ENCODE measurements around the gene STRBP. TPM values are rescaled to one million over a fixed set of nuclear protein-coding genes. Genes with fewer than 3 reads are reported as not detected.

STRBP gene
- total RNA-seq, 2 donors from 2014 or later: 2.8 to 3.3 TPM

- no peaks in the 10 kb centered on the region for H3K9me3 ChIP-seq
- no peak overlapping the region for H3K4me3 ChIP-seq
- ATAC-seq (ENCODE audit: insufficient number of reproducible peaks, low FRiP score, low read depth): no peak
- TF ChIP-seq CTCF (IDR thresholded peaks at IDR 0.05): no peak
- H3K36me3 ChIP-seq: no peaks in the 10 kb centered on the region
- H3K27me3 ChIP-seq (replicated peaks; ENCODE audit: insufficient read depth): no peaks in the 10 kb centered on the region
- no peak for DNase-seq (ENCODE audit: low spot score)
- no peak overlapping the region for H3K27ac ChIP-seq
- H3K4me1 ChIP-seq (ENCODE audit: control insufficient read depth in 1 of 2, low read depth in 2 of 2): no peaks in the 10 kb centered on the region
Measured at GRCh38 chr9:123174887-123175518, 93.4 kb downstream of the STRBP start.

DNA sequence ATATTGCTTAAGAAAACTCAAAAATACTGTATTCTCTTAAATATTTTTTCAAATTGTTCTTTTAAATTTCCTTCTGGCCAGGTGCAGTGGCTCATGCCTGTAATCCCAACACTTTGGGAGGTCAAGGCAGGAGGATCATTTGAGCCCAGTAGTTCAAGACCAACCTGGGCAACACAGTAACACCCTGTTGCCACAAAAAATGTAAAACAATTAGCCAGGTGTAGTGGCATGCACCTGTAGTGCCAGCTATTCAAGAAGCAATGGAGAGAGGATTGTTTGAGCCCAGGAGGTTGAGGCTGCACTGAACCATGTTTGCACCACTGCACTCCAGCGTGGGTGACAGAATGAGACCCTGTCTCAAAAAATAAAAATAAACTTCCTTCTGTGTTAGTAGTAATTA is 94.3 kb downstream of the STRBP start:
- ATAC-seq (ENCODE audit: insufficient number of reproducible peaks, low FRiP score, low read depth) (no peak), DNase-seq (ENCODE audit: low spot score) (no peak)
- no peaks in the 10 kb centered on the region for H3K36me3 ChIP-seq
- H3K4me3 ChIP-seq: no peak overlapping the region
- H3K9me3 ChIP-seq: no peaks in the 10 kb centered on the region
- no peaks in the 10 kb centered on the region for H3K27me3 ChIP-seq (replicated peaks; ENCODE audit: insufficient read depth)
- no peaks in the 10 kb centered on the region for H3K4me1 ChIP-seq (ENCODE audit: control insufficient read depth in 1 of 2, low read depth in 2 of 2)
- no peak for TF ChIP-seq CTCF (IDR thresholded peaks at IDR 0.05)
- no peak overlapping the region for H3K27ac ChIP-seq

GRCh38 chr9:123169926-123170325 is 98.5 kb downstream of the STRBP start:
- Histone ChIP-seq H3K27me3 (replicated peaks; ENCODE audit: insufficient read depth) (no peaks in the 10 kb centered on the region), H3K9me3 (no peaks in the 10 kb centered on the region), H3K27ac (no peak overlapping the region), H3K4me3 (no peak overlapping the region), H3K4me1 (ENCODE audit: control insufficient read depth in 1 of 2, low read depth in 2 of 2) (no peaks in the 10 kb centered on the region), H3K36me3 (no peaks in the 10 kb centered on the region)
- DNase-seq (ENCODE audit: low spot score): no peak
- TF ChIP-seq CTCF (IDR thresholded peaks at IDR 0.05): no peak
- no peak for ATAC-seq (ENCODE audit: insufficient number of reproducible peaks, low FRiP score, low read depth)

GRCh38 chr9:123168586-123168985 is 99.8 kb downstream of the STRBP start:
- H3K9me3 ChIP-seq: no peaks in the 10 kb centered on the region
- H3K4me3 ChIP-seq: no peak overlapping the region
- ATAC-seq (ENCODE audit: insufficient number of reproducible peaks, low FRiP score, low read depth): no peak

GRCh38 chr9:123167474-123167873 is 100.9 kb downstream of the STRBP start:
- Histone ChIP-seq H3K27me3 (replicated peaks; ENCODE audit: insufficient read depth) (no peaks in the 10 kb centered on the region), H3K4me1 (ENCODE audit: control insufficient read depth in 1 of 2, low read depth in 2 of 2) (no peaks in the 10 kb centered on the region), H3K27ac (no peak overlapping the region), H3K4me3 (no peak overlapping the region), H3K9me3 (no peaks in the 10 kb centered on the region), H3K36me3 (no peaks in the 10 kb centered on the region)
- no peak for TF ChIP-seq CTCF (IDR thresholded peaks at IDR 0.05)
- ATAC-seq (ENCODE audit: insufficient number of reproducible peaks, low FRiP score, low read depth): no peak
- no peak for DNase-seq (ENCODE audit: low spot score)

More at GRCh38 chr9:123168586-123168985, 99.8 kb downstream of the STRBP start:
- TF ChIP-seq CTCF (IDR thresholded peaks at IDR 0.05): no peak
- H3K27me3 ChIP-seq (replicated peaks; ENCODE audit: insufficient read depth): no peaks in the 10 kb centered on the region
- H3K4me1 ChIP-seq (ENCODE audit: control insufficient read depth in 1 of 2, low read depth in 2 of 2): no peaks in the 10 kb centered on the region
- H3K27ac ChIP-seq: no peak overlapping the region
- DNase-seq (ENCODE audit: low spot score): no peak
- H3K36me3 ChIP-seq: no peaks in the 10 kb centered on the region
